ENCODE measurements around the gene CHST15. TPM values are rescaled to one million over a fixed set of nuclear protein-coding genes. Genes with fewer than 3 reads are reported as not detected.

The CHST15 gene
- total and polyA plus RNA-seq, 2 of the 13 experiments (the other 11 are each of a cell fraction or from before 2014, with no cell fraction given) = 1.4 to 94.7 TPM

DNA sequence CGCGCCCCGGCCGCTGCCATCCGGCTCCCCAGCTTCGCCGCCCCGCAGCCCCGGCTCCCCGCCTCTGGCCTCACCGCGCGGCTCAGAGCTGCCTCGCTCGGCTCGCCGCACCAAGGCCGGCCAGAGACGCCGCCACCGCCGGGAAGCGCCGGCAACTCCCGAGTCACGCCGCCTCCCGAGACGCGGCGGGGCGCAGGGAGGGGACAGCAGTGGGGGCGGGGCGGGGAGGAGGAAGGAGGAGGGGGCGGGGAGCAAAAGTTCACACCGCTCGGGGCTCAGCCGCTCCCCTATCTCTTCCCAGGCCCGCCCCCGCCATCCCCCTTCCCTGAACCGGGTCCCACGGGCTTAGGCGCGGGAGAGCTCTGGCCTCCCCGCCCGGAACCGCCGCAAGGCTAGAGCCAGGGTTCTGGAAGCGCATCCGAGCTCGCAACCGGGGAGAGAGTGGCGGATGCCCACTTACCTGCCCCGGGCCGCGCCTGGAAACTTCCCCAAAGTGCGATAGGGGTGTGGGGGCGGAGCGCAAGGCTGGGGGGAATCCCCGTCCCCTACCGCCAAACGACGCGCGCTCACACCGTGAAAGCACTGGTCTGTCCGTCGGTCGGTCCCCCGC lies 1.0 kb downstream of the CHST15 start (continued):
- TF ChIP-seq, protein P1, sequence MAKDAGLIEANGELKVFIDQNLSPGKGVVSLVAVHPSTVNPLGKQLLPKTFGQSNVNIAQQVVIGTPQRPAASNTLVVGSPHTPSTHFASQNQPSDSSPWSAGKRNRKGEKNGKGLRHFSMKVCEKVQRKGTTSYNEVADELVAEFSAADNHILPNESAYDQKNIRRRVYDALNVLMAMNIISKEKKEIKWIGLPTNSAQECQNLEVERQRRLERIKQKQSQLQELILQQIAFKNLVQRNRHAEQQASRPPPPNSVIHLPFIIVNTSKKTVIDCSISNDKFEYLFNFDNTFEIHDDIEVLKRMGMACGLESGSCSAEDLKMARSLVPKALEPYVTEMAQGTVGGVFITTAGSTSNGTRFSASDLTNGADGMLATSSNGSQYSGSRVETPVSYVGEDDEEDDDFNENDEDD (CRISPR knock-in tag; IDR thresholded peaks at IDR 0.05; ENCODE audit: borderline replicate concordance) = no peak
- no peak for TF ChIP-seq MTF1 (CRISPR knock-in tag; IDR thresholded peaks at IDR 0.05)
- TF ChIP-seq, protein P2, sequence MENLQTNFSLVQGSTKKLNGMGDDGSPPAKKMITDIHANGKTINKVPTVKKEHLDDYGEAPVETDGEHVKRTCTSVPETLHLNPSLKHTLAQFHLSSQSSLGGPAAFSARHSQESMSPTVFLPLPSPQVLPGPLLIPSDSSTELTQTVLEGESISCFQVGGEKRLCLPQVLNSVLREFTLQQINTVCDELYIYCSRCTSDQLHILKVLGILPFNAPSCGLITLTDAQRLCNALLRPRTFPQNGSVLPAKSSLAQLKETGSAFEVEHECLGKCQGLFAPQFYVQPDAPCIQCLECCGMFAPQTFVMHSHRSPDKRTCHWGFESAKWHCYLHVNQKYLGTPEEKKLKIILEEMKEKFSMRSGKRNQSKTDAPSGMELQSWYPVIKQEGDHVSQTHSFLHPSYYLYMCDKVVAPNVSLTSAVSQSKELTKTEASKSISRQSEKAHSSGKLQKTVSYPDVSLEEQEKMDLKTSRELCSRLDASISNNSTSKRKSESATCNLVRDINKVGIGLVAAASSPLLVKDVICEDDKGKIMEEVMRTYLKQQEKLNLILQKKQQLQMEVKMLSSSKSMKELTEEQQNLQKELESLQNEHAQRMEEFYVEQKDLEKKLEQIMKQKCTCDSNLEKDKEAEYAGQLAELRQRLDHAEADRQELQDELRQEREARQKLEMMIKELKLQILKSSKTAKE (CRISPR knock-in tag; IDR thresholded peaks at IDR 0.05; ENCODE audit: borderline replicate concordance) = no peak
- no peak for TF ChIP-seq PLRG1 (conservative IDR thresholded peaks at IDR 0.05)
- TF ChIP-seq, protein P3, sequence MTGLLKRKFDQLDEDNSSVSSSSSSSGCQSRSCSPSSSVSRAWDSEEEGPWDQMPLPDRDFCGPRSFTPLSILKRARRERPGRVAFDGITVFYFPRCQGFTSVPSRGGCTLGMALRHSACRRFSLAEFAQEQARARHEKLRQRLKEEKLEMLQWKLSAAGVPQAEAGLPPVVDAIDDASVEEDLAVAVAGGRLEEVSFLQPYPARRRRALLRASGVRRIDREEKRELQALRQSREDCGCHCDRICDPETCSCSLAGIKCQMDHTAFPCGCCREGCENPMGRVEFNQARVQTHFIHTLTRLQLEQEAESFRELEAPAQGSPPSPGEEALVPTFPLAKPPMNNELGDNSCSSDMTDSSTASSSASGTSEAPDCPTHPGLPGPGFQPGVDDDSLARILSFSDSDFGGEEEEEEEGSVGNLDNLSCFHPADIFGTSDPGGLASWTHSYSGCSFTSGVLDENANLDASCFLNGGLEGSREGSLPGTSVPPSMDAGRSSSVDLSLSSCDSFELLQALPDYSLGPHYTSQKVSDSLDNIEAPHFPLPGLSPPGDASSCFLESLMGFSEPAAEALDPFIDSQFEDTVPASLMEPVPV (CRISPR knock-in tag; IDR thresholded peaks at IDR 0.05) = no peak
- TF ChIP-seq TAF1 (CRISPR knock-in tag; IDR thresholded peaks at IDR 0.05) = no peak
- TF ChIP-seq STAT5B (CRISPR knock-in tag; IDR thresholded peaks at IDR 0.05) = no peak
- no peak for TF ChIP-seq ZNF143 (CRISPR knock-in tag; IDR thresholded peaks at IDR 0.05)
- no peak for TF ChIP-seq GABPA (IDR thresholded peaks at IDR 0.05; ENCODE audit: low read depth, low read length)
- TF ChIP-seq GABPA (CRISPR knock-in tag; IDR thresholded peaks at IDR 0.05; ENCODE audit: low read depth) = no peak
- TF ChIP-seq ZFP36L2 (CRISPR knock-in tag; IDR thresholded peaks at IDR 0.05) = no peak
- peak; percentile 5; the same call in 1 of the 2 replicates for TF ChIP-seq SP4 (CRISPR knock-in tag; IDR thresholded peaks at IDR 0.05)
- peak; percentile 40; the same call in 1 of the 2 replicates for TF ChIP-seq ZNF546 (CRISPR knock-in tag; conservative IDR thresholded peaks at IDR 0.05)
- TF ChIP-seq, protein P4, sequence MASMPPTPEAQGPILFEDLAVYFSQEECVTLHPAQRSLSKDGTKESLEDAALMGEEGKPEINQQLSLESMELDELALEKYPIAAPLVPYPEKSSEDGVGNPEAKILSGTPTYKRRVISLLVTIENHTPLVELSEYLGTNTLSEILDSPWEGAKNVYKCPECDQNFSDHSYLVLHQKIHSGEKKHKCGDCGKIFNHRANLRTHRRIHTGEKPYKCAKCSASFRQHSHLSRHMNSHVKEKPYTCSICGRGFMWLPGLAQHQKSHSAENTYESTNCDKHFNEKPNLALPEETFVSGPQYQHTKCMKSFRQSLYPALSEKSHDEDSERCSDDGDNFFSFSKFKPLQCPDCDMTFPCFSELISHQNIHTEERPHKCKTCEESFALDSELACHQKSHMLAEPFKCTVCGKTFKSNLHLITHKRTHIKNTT (CRISPR knock-in tag; IDR thresholded peaks at IDR 0.05) = no peak
- TF ChIP-seq DNMT3B (CRISPR knock-in tag; conservative IDR thresholded peaks at IDR 0.05) = no peak
- TF ChIP-seq, protein P5, sequence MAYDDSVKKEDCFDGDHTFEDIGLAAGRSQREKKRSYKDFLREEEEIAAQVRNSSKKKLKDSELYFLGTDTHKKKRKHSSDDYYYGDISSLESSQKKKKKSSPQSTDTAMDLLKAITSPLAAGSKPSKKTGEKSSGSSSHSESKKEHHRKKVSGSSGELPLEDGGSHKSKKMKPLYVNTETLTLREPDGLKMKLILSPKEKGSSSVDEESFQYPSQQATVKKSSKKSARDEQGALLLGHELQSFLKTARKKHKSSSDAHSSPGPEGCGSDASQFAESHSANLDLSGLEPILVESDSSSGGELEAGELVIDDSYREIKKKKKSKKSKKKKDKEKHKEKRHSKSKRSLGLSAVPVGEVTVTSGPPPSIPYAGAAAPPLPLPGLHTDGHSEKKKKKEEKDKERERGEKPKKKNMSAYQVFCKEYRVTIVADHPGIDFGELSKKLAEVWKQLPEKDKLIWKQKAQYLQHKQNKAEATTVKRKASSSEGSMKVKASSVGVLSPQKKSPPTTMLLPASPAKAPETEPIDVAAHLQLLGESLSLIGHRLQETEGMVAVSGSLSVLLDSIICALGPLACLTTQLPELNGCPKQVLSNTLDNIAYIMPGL (CRISPR knock-in tag; IDR thresholded peaks at IDR 0.05; ENCODE audit: borderline replicate concordance in 1 of 2, low read depth in 1 of 2) = no peak; a peak in 1 of 4 replicates
- TF ChIP-seq, protein P6, sequence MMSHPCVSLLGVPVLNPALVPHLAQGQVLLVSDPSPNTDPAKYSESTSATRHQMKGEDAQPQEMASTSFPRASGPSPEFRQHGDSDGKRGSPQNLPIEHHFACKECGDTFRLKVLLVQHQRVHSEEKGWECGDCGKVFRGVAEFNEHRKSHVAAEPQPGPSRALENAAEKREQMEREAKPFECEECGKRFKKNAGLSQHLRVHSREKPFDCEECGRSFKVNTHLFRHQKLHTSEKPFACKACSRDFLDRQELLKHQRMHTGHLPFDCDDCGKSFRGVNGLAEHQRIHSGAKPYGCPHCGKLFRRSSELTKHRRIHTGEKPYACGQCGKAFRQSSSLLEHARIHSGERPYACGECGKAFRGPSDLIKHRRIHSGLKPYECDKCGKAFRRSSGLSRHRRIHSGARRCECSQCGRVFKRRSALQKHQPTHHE (CRISPR knock-in tag; IDR thresholded peaks at IDR 0.05; ENCODE audit: borderline replicate concordance) = 0 out of 2 replicates have a peak, but pooled peaks have one; percentile 22
- peak; percentile 37; the same call in 1 of the 2 replicates for TF ChIP-seq ATF7-NPFF (CRISPR knock-in tag; IDR thresholded peaks at IDR 0.05; ENCODE audit: low read depth)
- TF ChIP-seq ZBTB1 (CRISPR knock-in tag; IDR thresholded peaks at IDR 0.05; ENCODE audit: borderline replicate concordance) = no peak
- peak; percentile 11; the same call in 1 of the 2 replicates for TF ChIP-seq ZFY (CRISPR knock-in tag; IDR thresholded peaks at IDR 0.05)
- no peak for TF ChIP-seq TBP (CRISPR knock-in tag; IDR thresholded peaks at IDR 0.05)

Measured in HepG2 (cell line).